HepG2 (cell line): Measurements from ENCODE around the gene NUBP2. TPM values are rescaled to one million over a fixed set of nuclear protein-coding genes. Genes with fewer than 3 reads are reported as not detected.
A peak's percentile ranks its signal among the peaks of the same experiment; 100 is the strongest.

Experiments
- ARID4A ChIP-seq: sonication (generic); formaldehyde crosslinking; IDR thresholded peaks from 2 replicates; pipeline ENCODE4 v1.5.0; 2020; ENCODE audit warnings: mild to moderate bottlenecking, missing genetic modification reagents, borderline replicate concordance
- ATF2 ChIP-seq: sonication (generic); formaldehyde crosslinking; IDR thresholded peaks from 2 replicates; pipeline ENCODE4 v1.4.0; 2020; ENCODE audit warnings: missing genetic modification reagents
- CTCF ChIP-seq: sonication (generic); formaldehyde crosslinking; IDR thresholded peaks from 2 replicates; pipeline ENCODE4 v1.5.0; 2020; ENCODE audit warnings: mild to moderate bottlenecking, missing genetic modification reagents, moderate library complexity
- FOSL2 ChIP-seq: sonication (generic); formaldehyde crosslinking; IDR thresholded peaks from 2 replicates; pipeline ENCODE4 v1.4.0; 2020; ENCODE audit warnings: missing genetic modification reagents
- GABPB1 ChIP-seq: IDR thresholded peaks from 2 replicates; pipeline ENCODE4 v1.6.1; 2016; ENCODE audit warnings: mild to moderate bottlenecking, missing genetic modification reagents, moderate library complexity, missing compliant biosample characterization
- MXD1 ChIP-seq: sonication (generic); formaldehyde crosslinking; IDR thresholded peaks from 2 replicates; pipeline ENCODE4 v1.4.0; 2020; ENCODE audit warnings: mild to moderate bottlenecking, missing genetic modification reagents
- RORA ChIP-seq: sonication (generic); formaldehyde crosslinking; IDR thresholded peaks from 2 replicates; pipeline ENCODE4 v1.5.0; 2020; ENCODE audit warnings: mild to moderate bottlenecking, missing genetic modification reagents, moderate library complexity
- SALL1 ChIP-seq: sonication (generic); formaldehyde crosslinking; IDR thresholded peaks from 2 replicates; pipeline ENCODE4 v1.8.0; 2022; ENCODE audit warnings: mild to moderate bottlenecking, missing genetic modification reagents
- SCMH1 ChIP-seq: sonication (generic); formaldehyde crosslinking; IDR thresholded peaks from 2 replicates; pipeline ENCODE4 v1.9.0; 2021; ENCODE audit warnings: missing genetic modification reagents, mild to moderate bottlenecking, borderline replicate concordance
- SRSF1 ChIP-seq: fragments of 200-400 bp; formaldehyde crosslinking; optimal IDR thresholded peaks from 2 replicates; pipeline ENCODE3; 2017; ENCODE audit warnings: mild to moderate bottlenecking, low read depth, low read length, moderate library complexity
- TSC22D2 ChIP-seq: sonication (generic); formaldehyde crosslinking; IDR thresholded peaks from 2 replicates; pipeline ENCODE4 v1.5.1; 2020; ENCODE audit warnings: missing genetic modification reagents, mild to moderate bottlenecking, borderline replicate concordance
- ZBTB43 ChIP-seq: sonication (generic); formaldehyde crosslinking; conservative IDR thresholded peaks from 2 replicates; pipeline ENCODE4 v1.4.0; 2020; ENCODE audit warnings: missing genetic modification reagents
- ZFY ChIP-seq: sonication (generic); formaldehyde crosslinking; IDR thresholded peaks from 2 replicates; pipeline ENCODE4 v1.4.0; 2020; ENCODE audit warnings: missing genetic modification reagents
- ZNF460 ChIP-seq: sonication (generic); formaldehyde crosslinking; IDR thresholded peaks from 2 replicates; pipeline ENCODE4 v1.5.1; 2020; ENCODE audit warnings: missing genetic modification reagents, mild to moderate bottlenecking, borderline replicate concordance
- ZNF547 ChIP-seq: sonication (generic); formaldehyde crosslinking; IDR thresholded peaks from 2 replicates; pipeline ENCODE4 v1.5.1; 2020; ENCODE audit warnings: mild to moderate bottlenecking, missing genetic modification reagents
- ZNF567 ChIP-seq: sonication (generic); formaldehyde crosslinking; IDR thresholded peaks from 2 replicates; pipeline ENCODE4 v1.8.1; 2023; ENCODE audit warnings: mild to moderate bottlenecking, missing genetic modification reagents, borderline replicate concordance
- ZNF749 ChIP-seq: sonication (generic); formaldehyde crosslinking; IDR thresholded peaks from 2 replicates; pipeline ENCODE4 v1.8.0; 2022; ENCODE audit warnings: mild to moderate bottlenecking, missing genetic modification reagents, moderate library complexity, borderline replicate concordance
- ZNF816 ChIP-seq: sonication (generic); formaldehyde crosslinking; IDR thresholded peaks from 2 replicates; pipeline ENCODE4 v1.8.0; 2022; ENCODE audit warnings: missing genetic modification reagents, mild to moderate bottlenecking, borderline replicate concordance
- ZNF850 ChIP-seq: sonication (generic); formaldehyde crosslinking; conservative IDR thresholded peaks from 2 replicates; pipeline ENCODE4 v1.9.0; 2021; ENCODE audit warnings: mild to moderate bottlenecking, missing genetic modification reagents
- polyA plus RNA-seq, 8 experiments: library from polyadenylated mRNA; depleted of rRNA in 3 of 8; stranded (reverse) in 7 of 8; unstranded in 1 of 8; fragments of >200 nt; fragmentation: Illumina TruSeq in 4 of 8; extraction: Trizol in 4 of 8; gene quantifications; 2 replicates each; pipeline versions ENCODE4 v1.2.1 to v1.2.3, GENCODE V29; 2011 to 2016; ENCODE audit warnings: low read depth in 4 of 8, missing spikeins in 1 of 8, mixed read lengths in 1 of 8; ENCODE audit not compliant: insufficient read depth in 1 of 8
- total RNA-seq, 5 experiments: library from RNA; depleted of rRNA; stranded (reverse); fragments of >200 nt; fragmentation: Illumina TruSeq; extraction: Trizol; gene quantifications; 2 replicates each; pipeline ENCODE4 v1.2.3, GENCODE V29; 2016; ENCODE audit warnings: low read depth in 1 of 5

Gene NUBP2
- total and polyA plus RNA-seq, 2 of the 13 experiments (the other 11 are each of a cell fraction or from before 2014, with no cell fraction given), result 25.7 to 61.5 TPM

- TF ChIP-seq TSC22D2 (CRISPR knock-in tag) (no peak), ZFY (peak; percentile 27; the same call in 1 of the 2 replicates), ZNF816 (CRISPR knock-in tag) (no peak), ZNF460 (CRISPR knock-in tag) (no peak), FOSL2 (CRISPR knock-in tag) (peak; percentile 22; the same call in 1 of the 2 replicates), ATF2 (peak; percentile 41; the same call in 1 of the 2 replicates), CTCF (CRISPR knock-in tag) (peak; percentile 91), SCMH1 (CRISPR knock-in tag) (no peak), MXD1 (CRISPR knock-in tag) (no peak), GABPB1 (peak; percentile 49), SALL1 (peak; percentile 64; the same call in 1 of the 2 replicates), ZNF567 (no peak), ZNF547 (CRISPR knock-in tag) (no peak), ARID4A (CRISPR knock-in tag) (peak; percentile 41; the same call in 1 of the 2 replicates), RORA (CRISPR knock-in tag) (no peak), ZNF749 (no peak), ZBTB43 (CRISPR knock-in tag) (no peak), SRSF1 (no peak), ZNF850 (no peak)
Measured at GRCh38 chr16:1812732-1813163, 30.0 kb downstream of the NUBP2 start (continued).
